ENCODE measurements around the gene SLC11A1. TPM values are rescaled to one million over a fixed set of nuclear protein-coding genes. Genes with fewer than 3 reads are reported as not detected.

Gene SLC11A1
- not detected for polyA plus RNA-seq (2013, experiment 1 of 2)
- polyA plus RNA-seq (2013, experiment 2 of 2): 0.10 TPM

DNA sequence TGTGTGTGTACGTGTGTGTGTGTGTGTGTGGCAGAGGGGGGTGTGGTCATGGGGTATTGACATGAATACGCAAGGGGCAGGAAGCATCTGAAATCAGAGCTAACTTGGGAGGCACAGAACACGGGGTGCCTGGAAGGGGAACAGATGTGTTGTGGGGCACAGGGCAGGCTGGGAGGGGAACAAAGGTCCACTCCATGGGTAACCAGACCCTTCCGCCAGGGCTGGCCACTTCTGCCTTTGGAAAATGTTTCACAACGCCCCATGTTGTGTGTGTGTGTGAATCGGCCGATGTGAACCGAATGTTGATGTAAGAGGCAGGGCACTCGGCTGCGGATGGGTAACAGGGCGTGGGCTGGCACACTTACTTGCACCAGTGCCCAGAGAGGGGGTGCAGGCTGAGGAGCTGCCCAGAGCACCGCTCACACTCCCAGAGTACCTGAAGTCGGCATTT, at the start of gene SLC11A1:
Gene SLC11A1, plus strand, starts transcription at position 358 of the 451 bp plus-strand sequence. CDS start 96 bp downstream, outside the sequence.
- WGBS, 2 experiments (ENCODE audit: insufficient coverage in 2 of 2): 92 to 94% methylated on average over 13 of the region's 13 CpGs
- Histone ChIP-seq H3K36me3 (ENCODE audit: control insufficient read depth, insufficient read depth, low read length) (no peaks in the 10 kb centered on the region), H3K9me3 (ENCODE audit: control insufficient read depth, low read length) (no peaks in the 10 kb centered on the region), H3K4me1 (ENCODE audit: control insufficient read depth, insufficient read depth, low read length, poor library complexity, severe bottlenecking) (peaks cover 8% of the 10 kb centered on the region), H3K27ac (ENCODE audit: low read depth, low read length, severe bottlenecking) (no peak within 1 kb of the TSS), H3K4me3 (ENCODE audit: extremely low read depth, insufficient read depth, low read length, poor library complexity, severe bottlenecking) (no peak within 1 kb of the TSS)

GRCh38 chr2:218332288-218332687, 49.8 kb upstream of the SLC11A1 start:
- H3K27ac ChIP-seq (ENCODE audit: low read depth, low read length, severe bottlenecking): no peak overlapping the region
- H3K9me3 ChIP-seq (ENCODE audit: control insufficient read depth, low read length): no peaks in the 10 kb centered on the region
- WGBS, 2 experiments (ENCODE audit: insufficient coverage in 2 of 2): 100% methylated on average over 1 of the region's 1 CpG
- peaks cover 12% of the 10 kb centered on the region for H3K4me1 ChIP-seq (ENCODE audit: control insufficient read depth, insufficient read depth, low read length, poor library complexity, severe bottlenecking)
- H3K4me3 ChIP-seq (ENCODE audit: extremely low read depth, insufficient read depth, low read length, poor library complexity, severe bottlenecking): no peak overlapping the region
- H3K36me3 ChIP-seq (ENCODE audit: control insufficient read depth, insufficient read depth, low read length): no peaks in the 10 kb centered on the region

GRCh38 chr2:218332920-218333645, 49.0 kb upstream of the SLC11A1 start:
- H3K9me3 ChIP-seq (ENCODE audit: control insufficient read depth, low read length): no peaks in the 10 kb centered on the region
- H3K4me1 ChIP-seq (ENCODE audit: control insufficient read depth, insufficient read depth, low read length, poor library complexity, severe bottlenecking): peaks cover 12% of the 10 kb centered on the region
- H3K36me3 ChIP-seq (ENCODE audit: control insufficient read depth, insufficient read depth, low read length): no peaks in the 10 kb centered on the region
- H3K4me3 ChIP-seq (ENCODE audit: extremely low read depth, insufficient read depth, low read length, poor library complexity, severe bottlenecking): no peak overlapping the region
- peak overlapping the region; percentile 57 for H3K27ac ChIP-seq (ENCODE audit: low read depth, low read length, severe bottlenecking)
- WGBS, 2 experiments (ENCODE audit: insufficient coverage in 2 of 2): 82 to 84% methylated on average over 16 of the region's 16 CpGs

GRCh38 chr2:218334531-218334930, 47.5 kb upstream of the SLC11A1 start:
- WGBS, 2 experiments (ENCODE audit: insufficient coverage in 2 of 2): 100% methylated on average over 2 to 3 of the region's 3 CpGs
- H3K27ac ChIP-seq (ENCODE audit: low read depth, low read length, severe bottlenecking): no peak overlapping the region

GRCh38 chr2:218340656-218341055, 41.4 kb upstream of the SLC11A1 start:
- H3K27ac ChIP-seq (ENCODE audit: low read depth, low read length, severe bottlenecking): no peak overlapping the region
- no peak overlapping the region for H3K4me3 ChIP-seq (ENCODE audit: extremely low read depth, insufficient read depth, low read length, poor library complexity, severe bottlenecking)
- 93 to 100% methylated on average over 7 to 8 of the region's 9 CpGs for WGBS, 2 experiments (ENCODE audit: insufficient coverage in 2 of 2)
- H3K36me3 ChIP-seq (ENCODE audit: control insufficient read depth, insufficient read depth, low read length): peaks cover 5% of the 10 kb centered on the region
- H3K4me1 ChIP-seq (ENCODE audit: control insufficient read depth, insufficient read depth, low read length, poor library complexity, severe bottlenecking): no peaks in the 10 kb centered on the region
- no peaks in the 10 kb centered on the region for H3K9me3 ChIP-seq (ENCODE audit: control insufficient read depth, low read length)

More at GRCh38 chr2:218334531-218334930, 47.5 kb upstream of the SLC11A1 start:
- H3K36me3 ChIP-seq (ENCODE audit: control insufficient read depth, insufficient read depth, low read length): no peaks in the 10 kb centered on the region
- no peak overlapping the region for H3K4me3 ChIP-seq (ENCODE audit: extremely low read depth, insufficient read depth, low read length, poor library complexity, severe bottlenecking)
- H3K9me3 ChIP-seq (ENCODE audit: control insufficient read depth, low read length): no peaks in the 10 kb centered on the region
- peaks cover 12% of the 10 kb centered on the region for H3K4me1 ChIP-seq (ENCODE audit: control insufficient read depth, insufficient read depth, low read length, poor library complexity, severe bottlenecking)

DNA sequence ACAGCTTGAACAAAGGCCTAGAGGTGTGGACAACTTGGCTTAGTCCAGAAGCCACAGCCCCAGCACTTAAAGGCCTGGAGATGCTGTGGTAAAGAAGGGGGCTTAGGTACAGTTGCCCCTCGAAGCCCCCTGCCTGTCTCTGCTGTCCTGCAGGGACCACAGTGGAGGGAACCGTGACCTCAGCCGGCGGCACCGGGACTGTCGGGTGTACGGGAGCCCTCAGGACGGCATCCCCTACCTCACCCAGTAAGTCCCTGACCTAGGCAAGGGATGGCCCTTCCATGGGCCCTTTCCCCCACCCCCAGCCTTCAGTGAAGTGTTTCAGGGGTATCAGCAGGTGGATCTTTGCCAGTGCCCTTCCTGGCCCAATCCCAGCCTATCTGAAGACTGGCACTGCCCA, 40.7 kb upstream of the SLC11A1 start:
- Histone ChIP-seq H3K27ac (ENCODE audit: low read depth, low read length, severe bottlenecking) (no peak overlapping the region), H3K9me3 (ENCODE audit: control insufficient read depth, low read length) (no peaks in the 10 kb centered on the region), H3K36me3 (ENCODE audit: control insufficient read depth, insufficient read depth, low read length) (peaks cover 5% of the 10 kb centered on the region), H3K4me3 (ENCODE audit: extremely low read depth, insufficient read depth, low read length, poor library complexity, severe bottlenecking) (no peak overlapping the region), H3K4me1 (ENCODE audit: control insufficient read depth, insufficient read depth, low read length, poor library complexity, severe bottlenecking) (no peaks in the 10 kb centered on the region)
- 93 to 98% methylated on average over 7 to 8 of the region's 8 CpGs for WGBS, 2 experiments (ENCODE audit: insufficient coverage in 2 of 2)

DNA sequence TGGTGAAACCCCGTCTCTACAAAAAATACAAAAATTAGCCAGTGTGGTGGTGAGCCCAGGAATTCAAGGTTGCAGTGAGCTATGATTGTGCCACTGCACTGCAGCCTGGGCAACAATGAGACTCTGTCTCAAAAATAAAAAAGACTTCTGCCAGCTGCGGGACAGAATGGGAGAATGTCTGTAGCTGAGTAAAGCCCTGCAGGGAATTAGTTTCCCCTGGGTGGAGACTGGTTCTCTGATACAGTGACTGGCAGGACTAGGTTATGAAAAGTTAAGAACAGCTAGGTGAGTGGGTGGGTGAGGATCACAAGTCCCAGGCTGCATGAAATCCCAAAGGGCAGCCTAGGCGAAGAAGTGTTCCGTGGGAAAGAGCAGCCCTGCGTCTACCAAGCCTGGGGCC, 39.2 kb upstream of the SLC11A1 start:
- no peaks in the 10 kb centered on the region for H3K9me3 ChIP-seq (ENCODE audit: control insufficient read depth, low read length)
- peaks cover 5% of the 10 kb centered on the region for H3K36me3 ChIP-seq (ENCODE audit: control insufficient read depth, insufficient read depth, low read length)
- H3K4me3 ChIP-seq (ENCODE audit: extremely low read depth, insufficient read depth, low read length, poor library complexity, severe bottlenecking): no peak overlapping the region
- WGBS, 2 experiments (ENCODE audit: insufficient coverage in 2 of 2): 90 to 95% methylated on average over 5 of the region's 5 CpGs
- H3K4me1 ChIP-seq (ENCODE audit: control insufficient read depth, insufficient read depth, low read length, poor library complexity, severe bottlenecking): no peaks in the 10 kb centered on the region
- no peak overlapping the region for H3K27ac ChIP-seq (ENCODE audit: low read depth, low read length, severe bottlenecking)

GRCh38 chr2:218343591-218343990, 38.5 kb upstream of the SLC11A1 start:
- WGBS, 2 experiments (ENCODE audit: insufficient coverage in 2 of 2): 88 to 93% methylated on average over 2 to 3 of the region's 3 CpGs

GRCh38 chr2:218344090-218344754, 37.9 kb upstream of the SLC11A1 start:
- no peak overlapping the region for H3K4me3 ChIP-seq (ENCODE audit: extremely low read depth, insufficient read depth, low read length, poor library complexity, severe bottlenecking)
- peaks cover 5% of the 10 kb centered on the region for H3K36me3 ChIP-seq (ENCODE audit: control insufficient read depth, insufficient read depth, low read length)
- WGBS, 2 experiments (ENCODE audit: insufficient coverage in 2 of 2): 93 to 96% methylated on average over 12 of the region's 12 CpGs
- no peak overlapping the region for H3K27ac ChIP-seq (ENCODE audit: low read depth, low read length, severe bottlenecking)
- H3K9me3 ChIP-seq (ENCODE audit: control insufficient read depth, low read length): no peaks in the 10 kb centered on the region
- no peaks in the 10 kb centered on the region for H3K4me1 ChIP-seq (ENCODE audit: control insufficient read depth, insufficient read depth, low read length, poor library complexity, severe bottlenecking)

More at GRCh38 chr2:218343591-218343990, 38.5 kb upstream of the SLC11A1 start:
- Histone ChIP-seq H3K27ac (ENCODE audit: low read depth, low read length, severe bottlenecking) (peak overlapping the region; percentile 29), H3K9me3 (ENCODE audit: control insufficient read depth, low read length) (no peaks in the 10 kb centered on the region), H3K4me1 (ENCODE audit: control insufficient read depth, insufficient read depth, low read length, poor library complexity, severe bottlenecking) (no peaks in the 10 kb centered on the region), H3K4me3 (ENCODE audit: extremely low read depth, insufficient read depth, low read length, poor library complexity, severe bottlenecking) (no peak overlapping the region), H3K36me3 (ENCODE audit: control insufficient read depth, insufficient read depth, low read length) (peaks cover 5% of the 10 kb centered on the region)

GRCh38 chr2:218344755-218345417, 37.2 kb upstream of the SLC11A1 start:
- Histone ChIP-seq H3K9me3 (ENCODE audit: control insufficient read depth, low read length) (no peaks in the 10 kb centered on the region), H3K36me3 (ENCODE audit: control insufficient read depth, insufficient read depth, low read length) (peaks cover 5% of the 10 kb centered on the region), H3K27ac (ENCODE audit: low read depth, low read length, severe bottlenecking) (no peak overlapping the region), H3K4me1 (ENCODE audit: control insufficient read depth, insufficient read depth, low read length, poor library complexity, severe bottlenecking) (no peaks in the 10 kb centered on the region), H3K4me3 (ENCODE audit: extremely low read depth, insufficient read depth, low read length, poor library complexity, severe bottlenecking) (no peak overlapping the region)
- WGBS, 2 experiments (ENCODE audit: insufficient coverage in 2 of 2): 97 to 98% methylated on average over 5 to 15 of the region's 22 CpGs

Measured in mesodermal cell (in vitro differentiated cells).